GM23338 (cell line): ENCODE data around the gene ZFYVE26. TPM values are rescaled to one million over a fixed set of nuclear protein-coding genes. Genes with fewer than 3 reads are reported as not detected.

Experiments
- ATAC-seq: fragments of 200-7000 bp; cut with Tn5 transposase; 3 replicates; pipeline ENCODE4 v1.9.1; 2020
- DNase-seq: peaks from one replicate; pipeline ENCODE4 v3.0.0-alpha.2; 2015; ENCODE audit warnings: low spot score
- H2AFZ ChIP-seq: fragments of 200-600 bp; sonication (generic); 2 replicates; pipeline ENCODE4 v1.8.0; 2016; ENCODE audit warnings: antibody characterized with exemption, mild to moderate bottlenecking, moderate library complexity
- H3F3A ChIP-seq: fragments of 200-600 bp; sonication (generic); replicated peaks from 2 replicates; pipeline ENCODE4 v1.8.0; 2017; ENCODE audit warnings: antibody characterized with exemption, mixed run types, low read depth
- H3K27ac ChIP-seq: fragments of 200-600 bp; sonication (generic); 2 replicates; pipeline ENCODE4 v1.6.1; 2016; ENCODE audit warnings: low read depth
- H3K27me3 ChIP-seq: fragments of 200-600 bp; sonication (generic); 2 replicates; pipeline ENCODE4 v1.8.0; 2016; ENCODE audit warnings: mild to moderate bottlenecking, mixed run types, moderate library complexity; ENCODE audit not compliant: insufficient read depth
- H3K36me3 ChIP-seq: fragments of 200-600 bp; sonication (generic); 2 replicates; pipeline ENCODE4 v1.8.0; 2016; ENCODE audit warnings: mild to moderate bottlenecking; ENCODE audit not compliant: insufficient read depth
- H3K4me1 ChIP-seq: fragments of 200-600 bp; sonication (generic); 2 replicates; pipeline ENCODE4 v1.8.0; 2016; ENCODE audit warnings: mild to moderate bottlenecking, moderate library complexity; ENCODE audit not compliant: insufficient read depth
- H3K4me2 ChIP-seq: fragments of 200-600 bp; sonication (generic); 2 replicates; pipeline ENCODE4 v1.7.1; 2017; ENCODE audit warnings: mixed run types
- H3K4me3 ChIP-seq: fragments of 200-600 bp; sonication (generic); 2 replicates; pipeline ENCODE4 v1.6.1; 2016; ENCODE audit warnings: mixed run types
- H3K79me2 ChIP-seq: fragments of 200-600 bp; sonication (generic); replicated peaks from 2 replicates; pipeline ENCODE4 v1.8.0; 2017; ENCODE audit warnings: mild to moderate bottlenecking; ENCODE audit not compliant: insufficient read depth
- H3K9me2 ChIP-seq: fragments of 200-600 bp; sonication (generic); 2 replicates; pipeline ENCODE4 v1.8.0; 2017; ENCODE audit not compliant: insufficient read depth
- H4K20me1 ChIP-seq: fragments of 200-600 bp; sonication (generic); replicated peaks from 2 replicates; pipeline ENCODE4 v1.8.0; 2017; ENCODE audit warnings: mild to moderate bottlenecking; ENCODE audit not compliant: insufficient read depth
- H3K27ac Mint-ChIP-seq: 2 replicates; pipeline ENCODE4 v1.8.0; 2020; ENCODE audit warnings: inconsistent platforms, mild to moderate bottlenecking, moderate library complexity, mixed read lengths
- H3K27me3 Mint-ChIP-seq: 3 replicates; pipeline ENCODE4 v1.8.0; 2022; ENCODE audit warnings: low read depth, mild to moderate bottlenecking, moderate library complexity, mixed read lengths, inconsistent platforms; ENCODE audit not compliant: insufficient read depth, poor library complexity
- H3K36me3 Mint-ChIP-seq: 3 replicates; pipeline ENCODE4 v1.8.0; 2021; ENCODE audit warnings: low read depth, mild to moderate bottlenecking, inconsistent platforms, moderate library complexity, mixed read lengths
- H3K4me1 Mint-ChIP-seq: 3 replicates; pipeline ENCODE4 v1.8.0; 2020; ENCODE audit warnings: mild to moderate bottlenecking, inconsistent platforms, mixed read lengths
- H3K4me3 Mint-ChIP-seq: 3 replicates; pipeline ENCODE4 v1.8.0; 2021; ENCODE audit warnings: moderate library complexity, mild to moderate bottlenecking, inconsistent platforms, mixed read lengths
- H3K9me3 Mint-ChIP-seq: 3 replicates; pipeline ENCODE4 v1.8.0; 2020; ENCODE audit warnings: moderate library complexity, mild to moderate bottlenecking, inconsistent platforms, mixed read lengths
- CREB1 ChIP-seq: fragments of 250-450 bp; sonication (Bioruptor Pico); IDR thresholded peaks from 2 replicates; pipeline ENCODE4 v1.5.0; 2020; ENCODE audit warnings: low read depth, mild to moderate bottlenecking, moderate library complexity
- EZH2 ChIP-seq: fragments of 200-600 bp; sonication (generic); IDR thresholded peaks from one replicate; pipeline ENCODE4 v1.8.0; 2017; ENCODE audit warnings: antibody characterized with exemption, mild to moderate bottlenecking, low read depth; ENCODE audit not compliant: unreplicated experiment
- EZH2phosphoT487 ChIP-seq: fragments of 200-600 bp; sonication (generic); IDR thresholded peaks from one replicate; pipeline ENCODE4 v1.8.1; 2018; ENCODE audit warnings: antibody characterized with exemption; ENCODE audit not compliant: unreplicated experiment
- JUNB ChIP-seq: IDR thresholded peaks from one replicate; pipeline ENCODE4 v1.6.1; 2016; ENCODE audit warnings: antibody characterized with exemption; ENCODE audit not compliant: unreplicated experiment
- NANOG ChIP-seq: IDR thresholded peaks from 2 replicates; pipeline ENCODE4 v1.6.1; 2016; ENCODE audit warnings: antibody characterized with exemption, borderline replicate concordance
- POLR2AphosphoS5 ChIP-seq: IDR thresholded peaks from 2 replicates; pipeline ENCODE4 v1.6.1; 2016; ENCODE audit warnings: antibody characterized with exemption, low read depth
- REST ChIP-seq: IDR thresholded peaks from one replicate; pipeline ENCODE4 v1.6.1; 2018; ENCODE audit warnings: antibody characterized with exemption; ENCODE audit not compliant: unreplicated experiment
- STAT1 ChIP-seq: IDR thresholded peaks from one replicate; pipeline ENCODE4 v1.6.1; 2016; ENCODE audit warnings: antibody characterized with exemption; ENCODE audit not compliant: unreplicated experiment
- ZNF114 ChIP-seq: fragments of 250-450 bp; sonication (Bioruptor Pico); IDR thresholded peaks from 2 replicates; pipeline ENCODE4 v1.5.0; 2020; ENCODE audit warnings: mild to moderate bottlenecking, moderate library complexity
- ZNF331 ChIP-seq: fragments of 250-450 bp; sonication (Bioruptor Pico); IDR thresholded peaks from 2 replicates; pipeline ENCODE4 v1.5.0; 2020; ENCODE audit warnings: low read depth, mild to moderate bottlenecking, moderate library complexity
- polyA plus RNA-seq: library from polyadenylated mRNA; unstranded; fragments of >200 nt; fragmentation: Nextera tagmentation; extraction: Ambion mirVana; gene quantifications from 2 replicates; pipeline ENCODE4 v1.2.1, GENCODE V29; 2016
- total RNA-seq: library from RNA; depleted of rRNA; stranded (reverse); fragments of >200 nt; shearing (Covaris generic); gene quantifications from 2 replicates; pipeline ENCODE4 v1.2.3, GENCODE V29; 2014
- TF ChIP-seq, protein P1 (sequence below): fragments of 250-450 bp; sonication (Bioruptor Pico); IDR thresholded peaks from 2 replicates; pipeline ENCODE4 v1.5.0; 2020; ENCODE audit warnings: mild to moderate bottlenecking, moderate library complexity
- TF ChIP-seq, protein P2 (sequence below): IDR thresholded peaks from 2 replicates; pipeline ENCODE4 v1.6.1; 2016; ENCODE audit warnings: antibody characterized with exemption
- TF ChIP-seq, protein P3 (sequence below), 2 experiments: fragments of 200-600 bp in 1 of 2; sonication (generic) in 1 of 2; conservative IDR thresholded peaks; 2 replicates each; pipeline versions ENCODE4 v1.5.1 to v1.6.1; 2016 to 2017; ENCODE audit warnings: antibody characterized with exemption in 2 of 2, low read depth in 2 of 2, mild to moderate bottlenecking in 2 of 2, moderate library complexity in 1 of 2

ZFYVE26 gene
- total and polyA plus RNA-seq, 2 experiments from 2014 or later, result 5.6 to 36.0 TPM

GRCh38 chr14:67748312-67748711 is 68.1 kb downstream of the ZFYVE26 start:
- 0 out of 2 replicates have a peak, but pooled peaks cover 5% of the 10 kb centered on the region for H3K9me2 ChIP-seq
- Mint-ChIP-seq H3K4me1 (no peaks in the 10 kb centered on the region), H3K9me3 (no peaks in the 10 kb centered on the region; the same call in 2 of the 3 replicates), H3K27me3 (no peaks in the 10 kb centered on the region), H3K36me3 (peaks cover 48% of the 10 kb centered on the region), H3K27ac (no peak overlapping the region), H3K4me3 (no peak overlapping the region)
- H3K27ac ChIP-seq, result no peak overlapping the region
- H3K4me1 ChIP-seq, result no peaks in the 10 kb centered on the region
- H3K4me3 ChIP-seq, result no peak overlapping the region
- no peak overlapping the region for H3K4me2 ChIP-seq
- TF ChIP-seq JUNB (no peak), REST (no peak), POLR2AphosphoS5 (no peak), ZNF114 (CRISPR knock-in tag) (no peak), ZNF331 (no peak), NANOG (no peak), STAT1 (no peak), EZH2phosphoT487 (no peak), CREB1 (no peak), EZH2 (no peak)
- TF ChIP-seq, protein P1, sequence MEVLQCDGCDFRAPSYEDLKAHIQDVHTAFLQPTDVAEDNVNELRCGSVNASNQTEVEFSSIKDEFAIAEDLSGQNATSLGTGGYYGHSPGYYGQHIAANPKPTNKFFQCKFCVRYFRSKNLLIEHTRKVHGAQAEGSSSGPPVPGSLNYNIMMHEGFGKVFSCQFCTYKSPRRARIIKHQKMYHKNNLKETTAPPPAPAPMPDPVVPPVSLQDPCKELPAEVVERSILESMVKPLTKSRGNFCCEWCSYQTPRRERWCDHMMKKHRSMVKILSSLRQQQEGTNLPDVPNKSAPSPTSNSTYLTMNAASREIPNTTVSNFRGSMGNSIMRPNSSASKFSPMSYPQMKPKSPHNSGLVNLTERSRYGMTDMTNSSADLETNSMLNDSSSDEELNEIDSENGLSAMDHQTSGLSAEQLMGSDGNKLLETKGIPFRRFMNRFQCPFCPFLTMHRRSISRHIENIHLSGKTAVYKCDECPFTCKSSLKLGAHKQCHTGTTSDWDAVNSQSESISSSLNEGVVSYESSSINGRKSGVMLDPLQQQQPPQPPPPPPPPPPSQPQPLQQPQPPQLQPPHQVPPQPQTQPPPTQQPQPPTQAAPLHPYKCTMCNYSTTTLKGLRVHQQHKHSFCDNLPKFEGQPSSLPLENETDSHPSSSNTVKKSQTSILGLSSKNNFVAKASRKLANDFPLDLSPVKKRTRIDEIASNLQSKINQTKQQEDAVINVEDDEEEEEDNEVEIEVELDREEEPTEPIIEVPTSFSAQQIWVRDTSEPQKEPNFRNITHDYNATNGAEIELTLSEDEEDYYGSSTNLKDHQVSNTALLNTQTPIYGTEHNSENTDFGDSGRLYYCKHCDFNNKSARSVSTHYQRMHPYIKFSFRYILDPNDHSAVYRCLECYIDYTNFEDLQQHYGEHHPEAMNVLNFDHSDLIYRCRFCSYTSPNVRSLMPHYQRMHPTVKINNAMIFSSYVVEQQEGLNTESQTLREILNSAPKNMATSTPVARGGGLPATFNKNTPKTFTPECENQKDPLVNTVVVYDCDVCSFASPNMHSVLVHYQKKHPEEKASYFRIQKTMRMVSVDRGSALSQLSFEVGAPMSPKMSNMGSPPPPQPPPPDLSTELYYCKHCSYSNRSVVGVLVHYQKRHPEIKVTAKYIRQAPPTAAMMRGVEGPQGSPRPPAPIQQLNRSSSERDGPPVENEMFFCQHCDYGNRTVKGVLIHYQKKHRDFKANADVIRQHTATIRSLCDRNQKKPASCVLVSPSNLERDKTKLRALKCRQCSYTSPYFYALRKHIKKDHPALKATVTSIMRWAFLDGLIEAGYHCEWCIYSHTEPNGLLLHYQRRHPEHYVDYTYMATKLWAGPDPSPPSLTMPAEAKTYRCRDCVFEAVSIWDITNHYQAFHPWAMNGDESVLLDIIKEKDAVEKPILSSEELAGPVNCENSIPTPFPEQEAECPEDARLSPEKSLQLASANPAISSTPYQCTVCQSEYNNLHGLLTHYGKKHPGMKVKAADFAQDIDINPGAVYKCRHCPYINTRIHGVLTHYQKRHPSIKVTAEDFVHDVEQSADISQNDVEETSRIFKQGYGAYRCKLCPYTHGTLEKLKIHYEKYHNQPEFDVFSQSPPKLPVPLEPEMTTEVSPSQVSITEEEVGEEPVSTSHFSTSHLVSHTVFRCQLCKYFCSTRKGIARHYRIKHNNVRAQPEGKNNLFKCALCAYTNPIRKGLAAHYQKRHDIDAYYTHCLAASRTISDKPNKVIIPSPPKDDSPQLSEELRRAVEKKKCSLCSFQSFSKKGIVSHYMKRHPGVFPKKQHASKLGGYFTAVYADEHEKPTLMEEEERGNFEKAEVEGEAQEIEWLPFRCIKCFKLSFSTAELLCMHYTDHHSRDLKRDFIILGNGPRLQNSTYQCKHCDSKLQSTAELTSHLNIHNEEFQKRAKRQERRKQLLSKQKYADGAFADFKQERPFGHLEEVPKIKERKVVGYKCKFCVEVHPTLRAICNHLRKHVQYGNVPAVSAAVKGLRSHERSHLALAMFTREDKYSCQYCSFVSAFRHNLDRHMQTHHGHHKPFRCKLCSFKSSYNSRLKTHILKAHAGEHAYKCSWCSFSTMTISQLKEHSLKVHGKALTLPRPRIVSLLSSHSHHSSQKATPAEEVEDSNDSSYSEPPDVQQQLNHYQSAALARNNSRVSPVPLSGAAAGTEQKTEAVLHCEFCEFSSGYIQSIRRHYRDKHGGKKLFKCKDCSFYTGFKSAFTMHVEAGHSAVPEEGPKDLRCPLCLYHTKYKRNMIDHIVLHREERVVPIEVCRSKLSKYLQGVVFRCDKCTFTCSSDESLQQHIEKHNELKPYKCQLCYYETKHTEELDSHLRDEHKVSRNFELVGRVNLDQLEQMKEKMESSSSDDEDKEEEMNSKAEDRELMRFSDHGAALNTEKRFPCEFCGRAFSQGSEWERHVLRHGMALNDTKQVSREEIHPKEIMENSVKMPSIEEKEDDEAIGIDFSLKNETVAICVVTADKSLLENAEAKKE, result no peak
- TF ChIP-seq, protein P2, sequence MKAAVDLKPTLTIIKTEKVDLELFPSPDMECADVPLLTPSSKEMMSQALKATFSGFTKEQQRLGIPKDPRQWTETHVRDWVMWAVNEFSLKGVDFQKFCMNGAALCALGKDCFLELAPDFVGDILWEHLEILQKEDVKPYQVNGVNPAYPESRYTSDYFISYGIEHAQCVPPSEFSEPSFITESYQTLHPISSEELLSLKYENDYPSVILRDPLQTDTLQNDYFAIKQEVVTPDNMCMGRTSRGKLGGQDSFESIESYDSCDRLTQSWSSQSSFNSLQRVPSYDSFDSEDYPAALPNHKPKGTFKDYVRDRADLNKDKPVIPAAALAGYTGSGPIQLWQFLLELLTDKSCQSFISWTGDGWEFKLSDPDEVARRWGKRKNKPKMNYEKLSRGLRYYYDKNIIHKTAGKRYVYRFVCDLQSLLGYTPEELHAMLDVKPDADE, result no peak
- TF ChIP-seq, protein P3, sequence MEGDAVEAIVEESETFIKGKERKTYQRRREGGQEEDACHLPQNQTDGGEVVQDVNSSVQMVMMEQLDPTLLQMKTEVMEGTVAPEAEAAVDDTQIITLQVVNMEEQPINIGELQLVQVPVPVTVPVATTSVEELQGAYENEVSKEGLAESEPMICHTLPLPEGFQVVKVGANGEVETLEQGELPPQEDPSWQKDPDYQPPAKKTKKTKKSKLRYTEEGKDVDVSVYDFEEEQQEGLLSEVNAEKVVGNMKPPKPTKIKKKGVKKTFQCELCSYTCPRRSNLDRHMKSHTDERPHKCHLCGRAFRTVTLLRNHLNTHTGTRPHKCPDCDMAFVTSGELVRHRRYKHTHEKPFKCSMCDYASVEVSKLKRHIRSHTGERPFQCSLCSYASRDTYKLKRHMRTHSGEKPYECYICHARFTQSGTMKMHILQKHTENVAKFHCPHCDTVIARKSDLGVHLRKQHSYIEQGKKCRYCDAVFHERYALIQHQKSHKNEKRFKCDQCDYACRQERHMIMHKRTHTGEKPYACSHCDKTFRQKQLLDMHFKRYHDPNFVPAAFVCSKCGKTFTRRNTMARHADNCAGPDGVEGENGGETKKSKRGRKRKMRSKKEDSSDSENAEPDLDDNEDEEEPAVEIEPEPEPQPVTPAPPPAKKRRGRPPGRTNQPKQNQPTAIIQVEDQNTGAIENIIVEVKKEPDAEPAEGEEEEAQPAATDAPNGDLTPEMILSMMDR (conservative IDR thresholded peaks at IDR 0.05; ENCODE audit: low read depth in 2 of 2), result no peak
- no peak for DNase-seq
- no peak overlapping the region for H2AFZ ChIP-seq
- no peaks in the 10 kb centered on the region for H4K20me1 ChIP-seq
- H3K79me2 ChIP-seq, result no peaks in the 10 kb centered on the region
- H3K36me3 ChIP-seq, result peaks cover 17% of the 10 kb centered on the region; the same call in 1 of the 2 replicates
- no peaks in the 10 kb centered on the region for H3F3A ChIP-seq
- H3K27me3 ChIP-seq, result no peaks in the 10 kb centered on the region
- ATAC-seq, result no peak
